IMR-90 (cell line): ENCODE measurements around the gene STX7.

ENCODE experiments used
- CEBPB ChIP-seq: IDR thresholded peaks from 2 replicates; pipeline ENCODE4 v1.6.1; 2012; ENCODE audit warnings: low read depth, low read length, improper control_type of control experiment
- FOS ChIP-seq: fragments of 150-350 bp; IDR thresholded peaks from 2 replicates; pipeline ENCODE4 v1.6.1; 2016; ENCODE audit warnings: low read depth, low read length
- MXI1 ChIP-seq: IDR thresholded peaks from 2 replicates; pipeline ENCODE4 v1.6.1; 2012; ENCODE audit warnings: low read depth, mild to moderate bottlenecking, low read length, moderate library complexity, borderline replicate concordance
- POLR2A ChIP-seq: IDR thresholded peaks from 2 replicates; pipeline ENCODE4 v1.6.1; 2012; ENCODE audit warnings: mild to moderate bottlenecking, low read depth, low read length
- RCOR1 ChIP-seq: IDR thresholded peaks from 2 replicates; pipeline ENCODE4 v1.6.1; 2012; ENCODE audit warnings: mild to moderate bottlenecking, low read length, improper control_type of control experiment; ENCODE audit not compliant: insufficient replicate concordance
- TF ChIP-seq, protein P1 (sequence below): conservative IDR thresholded peaks from 2 replicates; pipeline ENCODE4 v1.5.1; 2012; ENCODE audit warnings: mild to moderate bottlenecking, low read depth, low read length, improper control_type of control experiment
- TF ChIP-seq, protein P2 (sequence below): fragments of 150-350 bp; IDR thresholded peaks from 2 replicates; pipeline ENCODE4 v1.6.1; 2016; ENCODE audit warnings: low read depth, mild to moderate bottlenecking, low read length, moderate library complexity, borderline replicate concordance
- TF ChIP-seq, protein P3 (sequence below): fragments of 150-350 bp; IDR thresholded peaks from 2 replicates; pipeline ENCODE4 v1.6.1; 2017; ENCODE audit warnings: mild to moderate bottlenecking, antibody characterized with exemption, low read length, low read depth

DNA sequence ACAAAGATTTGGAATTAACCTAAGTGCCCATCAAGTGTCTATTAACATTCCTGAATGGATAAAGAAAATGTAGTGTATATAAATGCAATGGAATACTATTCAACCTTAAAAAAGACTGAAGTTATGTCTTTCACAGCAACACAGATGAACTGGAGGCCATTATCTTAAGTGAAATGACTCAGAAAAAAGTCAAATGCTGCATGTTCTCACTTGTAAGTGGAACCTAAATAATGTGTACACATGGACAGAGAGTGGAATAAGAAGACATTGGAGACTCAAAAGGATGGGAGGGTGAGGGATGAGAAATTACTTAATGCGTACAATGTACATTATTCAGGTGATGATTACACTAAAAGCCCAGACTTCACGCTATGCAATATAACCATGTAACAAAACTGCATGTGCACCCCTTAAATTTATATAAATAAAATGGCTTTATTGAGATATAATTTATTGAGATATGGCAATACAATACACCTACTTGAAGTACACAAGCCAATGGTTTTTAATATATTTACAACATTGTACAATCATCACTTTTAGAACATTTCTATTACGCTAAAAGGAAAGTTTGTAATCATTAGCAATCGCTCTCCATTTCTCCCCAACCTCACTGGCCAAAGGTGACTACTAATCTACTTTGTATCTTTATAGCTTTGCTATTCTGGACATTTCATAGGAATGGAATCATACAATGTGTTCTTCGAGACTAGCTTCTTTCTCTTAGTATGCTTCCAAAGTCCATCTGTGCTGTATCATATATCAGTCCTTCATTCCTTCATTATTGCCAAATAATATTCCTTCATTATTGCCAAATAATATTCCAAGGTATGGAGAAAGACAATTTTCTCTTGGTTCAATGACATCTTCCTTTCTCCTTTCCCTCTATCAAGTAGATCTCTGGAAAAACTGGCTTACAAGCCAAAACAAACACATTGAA, 5.8 kb downstream of the STX7 start:
- TF ChIP-seq RCOR1 = no peak
- TF ChIP-seq, protein P1, sequence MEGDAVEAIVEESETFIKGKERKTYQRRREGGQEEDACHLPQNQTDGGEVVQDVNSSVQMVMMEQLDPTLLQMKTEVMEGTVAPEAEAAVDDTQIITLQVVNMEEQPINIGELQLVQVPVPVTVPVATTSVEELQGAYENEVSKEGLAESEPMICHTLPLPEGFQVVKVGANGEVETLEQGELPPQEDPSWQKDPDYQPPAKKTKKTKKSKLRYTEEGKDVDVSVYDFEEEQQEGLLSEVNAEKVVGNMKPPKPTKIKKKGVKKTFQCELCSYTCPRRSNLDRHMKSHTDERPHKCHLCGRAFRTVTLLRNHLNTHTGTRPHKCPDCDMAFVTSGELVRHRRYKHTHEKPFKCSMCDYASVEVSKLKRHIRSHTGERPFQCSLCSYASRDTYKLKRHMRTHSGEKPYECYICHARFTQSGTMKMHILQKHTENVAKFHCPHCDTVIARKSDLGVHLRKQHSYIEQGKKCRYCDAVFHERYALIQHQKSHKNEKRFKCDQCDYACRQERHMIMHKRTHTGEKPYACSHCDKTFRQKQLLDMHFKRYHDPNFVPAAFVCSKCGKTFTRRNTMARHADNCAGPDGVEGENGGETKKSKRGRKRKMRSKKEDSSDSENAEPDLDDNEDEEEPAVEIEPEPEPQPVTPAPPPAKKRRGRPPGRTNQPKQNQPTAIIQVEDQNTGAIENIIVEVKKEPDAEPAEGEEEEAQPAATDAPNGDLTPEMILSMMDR = no peak
- no peak for TF ChIP-seq MXI1
- no peak for TF ChIP-seq POLR2A
- no peak for TF ChIP-seq FOS
- TF ChIP-seq, protein P2, sequence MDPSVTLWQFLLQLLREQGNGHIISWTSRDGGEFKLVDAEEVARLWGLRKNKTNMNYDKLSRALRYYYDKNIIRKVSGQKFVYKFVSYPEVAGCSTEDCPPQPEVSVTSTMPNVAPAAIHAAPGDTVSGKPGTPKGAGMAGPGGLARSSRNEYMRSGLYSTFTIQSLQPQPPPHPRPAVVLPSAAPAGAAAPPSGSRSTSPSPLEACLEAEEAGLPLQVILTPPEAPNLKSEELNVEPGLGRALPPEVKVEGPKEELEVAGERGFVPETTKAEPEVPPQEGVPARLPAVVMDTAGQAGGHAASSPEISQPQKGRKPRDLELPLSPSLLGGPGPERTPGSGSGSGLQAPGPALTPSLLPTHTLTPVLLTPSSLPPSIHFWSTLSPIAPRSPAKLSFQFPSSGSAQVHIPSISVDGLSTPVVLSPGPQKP = no peak
- TF ChIP-seq CEBPB = no peak
- TF ChIP-seq, protein P3, sequence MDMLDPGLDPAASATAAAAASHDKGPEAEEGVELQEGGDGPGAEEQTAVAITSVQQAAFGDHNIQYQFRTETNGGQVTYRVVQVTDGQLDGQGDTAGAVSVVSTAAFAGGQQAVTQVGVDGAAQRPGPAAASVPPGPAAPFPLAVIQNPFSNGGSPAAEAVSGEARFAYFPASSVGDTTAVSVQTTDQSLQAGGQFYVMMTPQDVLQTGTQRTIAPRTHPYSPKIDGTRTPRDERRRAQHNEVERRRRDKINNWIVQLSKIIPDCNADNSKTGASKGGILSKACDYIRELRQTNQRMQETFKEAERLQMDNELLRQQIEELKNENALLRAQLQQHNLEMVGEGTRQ = no peak
